COR-L47 (cell line): ENCODE data around the gene TENM4.

Experiments
- DNase-seq: peaks from one replicate; lab custom pipeline; 2025; lab: John Stamatoyannopoulos, UW

TENM4 gene

DNA sequence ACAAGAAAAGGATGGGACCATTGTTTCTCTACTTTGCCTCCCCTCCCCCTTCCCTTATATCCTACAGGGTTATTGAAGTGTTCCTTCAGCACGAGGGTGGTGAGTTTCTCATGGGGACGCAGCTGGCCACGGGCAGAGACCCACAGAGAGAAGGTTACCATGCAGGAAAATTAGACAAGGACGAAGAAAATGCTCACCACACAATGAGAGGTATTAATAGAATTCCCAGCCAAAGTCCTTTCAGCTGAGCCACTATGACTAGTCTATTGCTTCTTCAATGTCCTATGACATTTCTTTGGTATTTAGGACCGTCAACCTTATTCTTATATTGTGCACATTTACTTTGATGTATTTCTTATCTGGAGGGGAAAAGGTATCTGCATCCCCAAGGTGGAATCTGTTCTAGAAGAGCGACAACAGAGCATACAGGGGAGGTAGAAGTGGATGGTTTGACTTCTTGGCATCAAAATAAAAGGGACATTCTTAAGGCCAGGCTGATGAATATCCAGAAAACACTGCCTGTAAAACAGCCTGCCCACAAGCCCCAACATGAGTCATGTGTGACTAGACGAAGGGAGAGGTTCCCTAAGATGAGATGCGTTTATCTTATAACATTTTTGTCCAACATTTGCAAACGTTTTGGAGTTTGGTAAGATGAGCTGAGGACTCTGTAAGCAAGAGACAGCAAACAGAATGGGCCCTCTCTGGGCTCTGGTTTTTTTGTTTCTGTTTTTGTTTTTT, 656.3 kb downstream of the TENM4 start:
- no peak for DNase-seq

DNA sequence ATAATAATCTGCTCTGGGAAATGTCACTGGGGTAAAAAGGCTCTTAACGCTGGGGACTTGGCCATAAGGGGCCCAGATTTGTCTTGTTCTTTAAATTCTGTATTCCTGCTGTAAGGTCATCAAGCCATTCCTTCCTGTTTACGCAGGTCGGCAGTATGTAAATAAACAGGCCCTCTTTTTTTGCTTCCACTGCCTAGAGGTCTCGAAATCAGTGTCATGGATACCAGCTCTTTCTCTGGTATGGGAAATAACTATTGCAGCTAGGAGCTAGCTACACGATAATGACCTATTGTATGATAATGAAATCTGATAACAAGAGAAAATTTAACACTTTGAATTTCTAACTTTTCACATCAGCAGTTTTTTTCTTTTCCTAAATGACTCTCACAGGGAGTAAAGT, 657.0 kb downstream of the TENM4 start:
- DNase-seq, result no peak

- DNase-seq, result no peak
These were observed 657.5 kb downstream of the TENM4 start for GRCh38 chr11:78783301-78783700.

DNA sequence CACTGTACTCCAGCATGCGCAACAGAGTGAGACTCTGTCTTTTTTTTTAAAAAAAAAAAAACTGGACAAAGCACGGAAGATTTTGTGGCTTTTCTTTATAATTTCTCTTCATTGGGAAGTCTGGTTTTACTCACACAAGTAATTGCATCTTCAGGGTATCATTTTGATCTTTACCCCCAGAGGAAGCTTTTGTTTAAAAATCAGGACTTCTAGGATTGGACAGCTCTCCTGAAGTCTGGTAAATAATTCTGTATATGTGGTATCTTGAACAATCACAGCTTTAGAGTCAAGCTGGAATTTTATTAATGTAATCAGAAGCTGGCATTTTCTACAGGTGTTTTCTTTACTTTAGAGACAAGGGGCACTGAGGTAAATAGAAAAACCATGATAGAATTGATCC, 658.1 kb downstream of the TENM4 start:
- no peak for DNase-seq

DNA sequence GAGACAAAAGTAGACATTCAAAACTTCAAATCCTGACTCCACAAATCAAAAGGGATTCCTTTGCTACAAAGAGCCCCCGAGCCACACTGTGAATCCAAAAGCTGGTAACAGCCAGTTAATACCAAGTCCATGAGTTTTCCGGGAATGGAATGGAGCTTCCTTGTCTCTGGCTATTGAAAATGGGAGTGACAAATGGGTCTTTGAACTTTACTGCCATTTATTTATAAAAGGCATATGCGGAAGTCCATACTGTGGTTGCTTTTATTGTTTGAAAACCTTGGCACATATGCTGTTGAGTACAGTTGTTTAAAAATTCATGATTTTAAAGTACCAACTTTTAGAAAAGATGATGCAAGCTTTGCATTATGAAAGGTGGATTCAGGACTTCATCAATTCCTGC, 659.9 kb downstream of the TENM4 start:
- DNase-seq, result no peak

GRCh38 chr11:78773492-78773891, 667.3 kb downstream of the TENM4 start:
- DNase-seq, result no peak

- DNase-seq, result no peak
These were observed 667.8 kb downstream of the TENM4 start for GRCh38 chr11:78773077-78773476.

- no peak for DNase-seq
These were observed 668.6 kb downstream of the TENM4 start for GRCh38 chr11:78772186-78772585.

GRCh38 chr11:78770931-78771330, 669.9 kb downstream of the TENM4 start:
- no peak for DNase-seq

GRCh38 chr11:78768971-78769370, 671.9 kb downstream of the TENM4 start:
- DNase-seq, result no peak

- no peak for DNase-seq
These were observed 672.5 kb downstream of the TENM4 start for GRCh38 chr11:78768345-78768744.

DNA sequence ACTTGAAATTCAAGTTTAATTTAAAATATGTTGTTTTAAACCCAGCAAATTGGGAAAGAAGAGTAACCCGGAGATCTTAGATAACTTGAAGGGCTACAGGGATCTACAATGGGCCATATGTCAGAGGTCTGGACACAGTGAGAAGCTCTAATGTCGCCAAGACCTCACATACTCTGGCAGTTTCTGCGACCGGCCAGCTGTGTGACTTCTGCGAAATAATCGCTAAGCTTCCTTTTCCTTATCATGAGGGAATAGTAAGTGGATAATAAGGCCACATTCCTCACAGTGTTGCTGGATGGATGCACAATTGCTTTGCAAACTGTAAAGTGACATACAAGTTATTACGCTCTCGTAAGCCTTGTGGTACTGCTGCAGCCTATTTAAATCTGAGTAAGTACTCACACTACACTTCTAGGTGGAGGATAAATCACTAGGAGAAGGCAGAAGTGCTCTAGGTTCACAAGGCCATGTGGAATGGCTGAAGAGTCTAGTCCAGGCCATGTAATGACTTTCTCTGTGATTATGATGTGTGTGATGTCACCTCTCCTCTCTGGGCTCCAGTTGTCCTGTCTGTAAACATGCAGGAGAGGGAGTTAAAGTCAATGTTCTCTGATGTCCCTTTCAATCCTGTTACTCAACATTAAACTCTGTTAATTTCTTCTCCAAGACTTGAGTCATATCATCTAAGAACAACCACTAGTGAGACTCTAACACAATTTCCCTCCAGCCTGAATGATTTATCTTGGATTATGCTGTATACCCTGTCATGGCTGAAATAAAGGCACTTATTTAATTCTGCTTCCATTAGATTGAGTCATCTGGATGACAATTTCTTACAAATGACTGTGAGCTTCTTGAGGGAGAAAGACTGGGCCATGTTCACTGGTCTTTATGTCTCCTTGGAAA, 673.5 kb downstream of the TENM4 start:
- DNase-seq, result no peak

GRCh38 chr11:78764946-78765345, 675.9 kb downstream of the TENM4 start:
- no peak for DNase-seq

DNA sequence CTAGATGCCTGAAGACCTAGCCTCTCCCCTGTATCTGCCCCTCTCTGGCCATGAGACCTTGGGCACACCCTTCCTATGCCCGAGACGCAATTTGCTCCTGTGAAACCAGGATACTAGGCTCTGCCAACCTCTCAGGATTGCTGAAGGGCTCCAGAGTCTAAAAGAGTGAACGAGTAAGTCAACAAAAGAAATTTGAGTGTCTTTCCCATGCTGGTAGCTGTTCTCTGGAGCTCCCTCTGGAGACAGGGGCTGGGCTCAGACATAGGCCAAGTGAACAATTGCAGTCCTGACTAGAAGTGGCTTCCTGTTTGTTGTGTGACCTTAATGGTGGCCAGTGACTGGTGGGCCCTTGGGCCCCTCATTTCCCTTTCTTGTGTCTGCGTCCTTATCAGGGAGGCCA, 677.2 kb downstream of the TENM4 start:
- no peak for DNase-seq

GRCh38 chr11:78762105-78762504, 678.7 kb downstream of the TENM4 start:
- no peak for DNase-seq

DNA sequence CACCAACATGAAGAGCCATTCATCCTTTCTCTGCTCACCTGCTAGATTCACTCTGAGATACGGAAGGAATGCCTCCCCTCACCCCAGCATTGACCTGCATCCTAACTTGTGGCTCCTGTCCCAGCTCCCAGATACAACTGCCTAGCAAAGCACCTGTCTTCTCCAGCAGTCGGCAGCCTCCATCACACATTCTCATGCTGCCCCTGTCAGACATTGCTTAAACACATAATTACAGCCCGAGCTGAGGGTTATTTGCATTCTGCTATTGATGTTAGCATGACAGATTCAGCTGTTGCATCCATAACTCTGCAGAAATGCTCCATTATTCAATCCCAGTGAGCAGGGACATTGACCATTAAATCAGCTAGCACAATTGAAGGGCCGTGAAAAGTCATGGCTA, 681.8 kb downstream of the TENM4 start:
- peak; percentile 62 for DNase-seq

GRCh38 chr11:78753297-78753696, 687.5 kb downstream of the TENM4 start:
- DNase-seq, result no peak

DNA sequence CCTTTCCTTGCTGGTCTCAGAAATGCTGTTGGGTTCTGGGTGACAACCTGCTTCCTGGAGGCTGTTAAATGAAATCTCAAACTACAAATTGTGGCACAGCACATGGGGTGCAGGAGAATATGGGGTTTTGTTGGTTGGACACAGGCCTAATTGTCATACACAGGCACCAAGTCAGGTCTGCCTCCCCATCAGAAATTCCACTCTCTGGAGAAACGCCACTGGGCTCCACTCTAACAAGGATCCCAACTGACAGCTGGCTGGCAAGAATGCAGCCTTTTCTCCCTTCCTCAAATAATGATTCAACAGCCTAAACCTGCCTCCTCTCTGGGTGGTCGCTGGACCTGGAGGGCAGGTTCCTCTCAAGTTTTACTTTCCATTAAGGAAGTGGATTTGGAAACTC, 688.3 kb downstream of the TENM4 start:
- no peak for DNase-seq

- DNase-seq, result no peak
These were observed 691.7 kb downstream of the TENM4 start for GRCh38 chr11:78748918-78749690.

GRCh38 chr11:78744949-78745348, 695.9 kb downstream of the TENM4 start:
- DNase-seq, result no peak

DNA sequence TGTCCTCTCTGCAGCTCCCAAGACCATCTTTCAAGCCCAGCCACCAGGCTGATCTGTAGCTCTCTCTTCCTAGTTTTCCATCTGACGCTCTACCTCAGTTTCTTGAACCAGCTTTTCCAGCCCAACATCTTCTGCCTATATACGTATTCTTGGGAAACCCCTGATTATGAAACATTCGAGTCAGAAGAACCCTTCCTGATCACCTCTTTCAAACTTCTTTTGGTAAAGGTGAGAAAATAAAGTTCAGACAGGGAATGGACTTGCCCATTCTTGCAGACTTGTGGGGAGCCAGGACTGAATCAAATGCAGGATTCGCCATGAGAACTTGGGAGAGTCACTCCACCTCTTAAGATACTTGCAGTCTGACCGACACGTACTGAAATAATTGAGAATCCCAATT, 696.6 kb downstream of the TENM4 start:
- no peak for DNase-seq

GRCh38 chr11:78742430-78742829, 698.4 kb downstream of the TENM4 start:
- DNase-seq, result peak; percentile 39

DNA sequence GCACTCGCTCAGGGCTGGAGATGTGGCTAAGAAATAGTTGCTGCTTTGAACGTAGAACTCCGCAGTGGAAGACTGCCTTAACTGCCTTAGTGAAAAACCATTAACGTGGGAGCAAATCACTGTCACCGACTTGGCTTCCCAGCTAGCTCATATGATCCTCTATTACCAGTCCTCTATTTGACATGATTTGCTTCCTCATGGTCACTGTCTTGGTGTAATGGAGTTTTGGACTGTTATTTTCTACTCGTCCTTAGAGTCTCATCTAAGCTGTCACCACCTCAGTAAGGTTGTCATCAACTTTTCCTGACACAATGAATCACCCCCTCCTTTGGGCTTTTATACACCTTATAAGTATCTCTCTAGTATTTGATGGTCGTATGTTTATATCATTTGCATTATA, 699.1 kb downstream of the TENM4 start:
- no peak for DNase-seq
